ENCODE results near the gene SNTN. TPM values are rescaled to one million over a fixed set of nuclear protein-coding genes. Genes with fewer than 3 reads are reported as not detected.

SNTN gene
- total RNA-seq, 1 donor from 2014 or later: 0.22 TPM

DNA sequence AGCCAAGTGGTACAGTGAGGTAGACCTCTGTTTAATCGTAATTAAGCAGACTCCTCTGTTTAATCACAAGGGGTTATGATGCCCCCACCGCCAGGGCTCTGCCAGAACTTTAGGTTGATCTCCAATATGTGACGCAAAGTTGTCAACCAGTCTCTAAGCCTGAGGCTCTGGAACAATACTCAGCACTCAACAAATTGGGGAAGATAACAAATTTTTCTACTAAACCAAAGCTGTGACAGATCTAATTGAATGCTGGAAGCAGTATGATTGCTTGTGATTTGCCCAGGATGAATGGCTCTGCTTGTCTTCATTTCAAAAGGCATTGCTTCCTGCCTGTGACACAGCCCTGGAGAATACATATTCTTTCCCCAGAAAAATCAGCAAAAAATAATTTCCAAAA, 57.1 kb downstream of the SNTN start:
- no peaks in the 10 kb centered on the region for H3K9me3 Mint-ChIP-seq
- TF ChIP-seq, protein P1, sequence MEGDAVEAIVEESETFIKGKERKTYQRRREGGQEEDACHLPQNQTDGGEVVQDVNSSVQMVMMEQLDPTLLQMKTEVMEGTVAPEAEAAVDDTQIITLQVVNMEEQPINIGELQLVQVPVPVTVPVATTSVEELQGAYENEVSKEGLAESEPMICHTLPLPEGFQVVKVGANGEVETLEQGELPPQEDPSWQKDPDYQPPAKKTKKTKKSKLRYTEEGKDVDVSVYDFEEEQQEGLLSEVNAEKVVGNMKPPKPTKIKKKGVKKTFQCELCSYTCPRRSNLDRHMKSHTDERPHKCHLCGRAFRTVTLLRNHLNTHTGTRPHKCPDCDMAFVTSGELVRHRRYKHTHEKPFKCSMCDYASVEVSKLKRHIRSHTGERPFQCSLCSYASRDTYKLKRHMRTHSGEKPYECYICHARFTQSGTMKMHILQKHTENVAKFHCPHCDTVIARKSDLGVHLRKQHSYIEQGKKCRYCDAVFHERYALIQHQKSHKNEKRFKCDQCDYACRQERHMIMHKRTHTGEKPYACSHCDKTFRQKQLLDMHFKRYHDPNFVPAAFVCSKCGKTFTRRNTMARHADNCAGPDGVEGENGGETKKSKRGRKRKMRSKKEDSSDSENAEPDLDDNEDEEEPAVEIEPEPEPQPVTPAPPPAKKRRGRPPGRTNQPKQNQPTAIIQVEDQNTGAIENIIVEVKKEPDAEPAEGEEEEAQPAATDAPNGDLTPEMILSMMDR (IDR thresholded peaks at IDR 0.05; ENCODE audit: unreplicated experiment): no peak
- H3K4me3 Mint-ChIP-seq: no peak overlapping the region
- no peaks in the 10 kb centered on the region for H3K36me3 Mint-ChIP-seq
- H3K4me1 Mint-ChIP-seq: no peaks in the 10 kb centered on the region
- no peaks in the 10 kb centered on the region for H3K27me3 Mint-ChIP-seq (ENCODE audit: low read depth)
- no peak overlapping the region for H3K27ac Mint-ChIP-seq
- no peak for DNase-seq (ENCODE audit: low spot score in 2 of 2, unreplicated experiment in 2 of 2)

Other genes starting within 250 kb of the SNTN start
- gene C3orf49, start 166.6 kb downstream of the SNTN start, total RNA-seq: not detected in 3 replicates
- 38.2 to 42.6 TPM (median 41.8 TPM) in 3 replicates for gene THOC7, start 211.1 kb downstream of the SNTN start, total RNA-seq
- gene ATXN7, start 211.2 kb downstream of the SNTN start, total RNA-seq: 28.2 to 29.4 TPM (median 28.7 TPM) in 3 replicates

All from mesothelial cell of epicardium (in vitro differentiated cells).